Thoracic aorta (tissue), 2 donors: ENCODE results near the gene DTD1. TPM values are rescaled to one million over a fixed set of nuclear protein-coding genes. Genes with fewer than 3 reads are reported as not detected.

Experiments used
- ATAC-seq: fragments of 150-250 bp; one replicate; pipeline ENCODE4 v1.8.0; 2017; ENCODE audit warnings: low read depth; ENCODE audit not compliant: insufficient number of reproducible peaks, low FRiP score
- DNase-seq: peaks from one replicate; pipeline ENCODE4 v3.0.0-alpha.2; 2020; ENCODE audit warnings: low spot score
- H3K27ac ChIP-seq, 2 donors: fragments of 200-600 bp; sonication (generic); 1 replicate in 1 of 2; 2 replicates in 1 of 2; pipeline ENCODE4 v1.5.1; 2016; ENCODE audit warnings: mild to moderate bottlenecking in 2 of 2, moderate library complexity in 2 of 2
- H3K27me3 ChIP-seq: fragments of 200-600 bp; sonication (generic); replicated peaks from 2 replicates; pipeline ENCODE4 v1.6.0; 2016; ENCODE audit warnings: mild to moderate bottlenecking; ENCODE audit not compliant: insufficient read depth
- H3K36me3 ChIP-seq: fragments of 200-600 bp; sonication (generic); one replicate; pipeline ENCODE4 v1.5.1; 2016
- H3K4me1 ChIP-seq, 2 donors: fragments of 200-600 bp; sonication (generic); 1 replicate in 1 of 2; 2 replicates in 1 of 2; pipeline versions ENCODE4 v1.5.1 to v1.6.0; 2016; ENCODE audit warnings: low read depth in 2 of 2, mild to moderate bottlenecking in 1 of 2; ENCODE audit not compliant: control insufficient read depth in 1 of 2
- H3K4me3 ChIP-seq: fragments of 200-600 bp; sonication (generic); 2 replicates; pipeline ENCODE4 v1.5.1; 2016; ENCODE audit warnings: mild to moderate bottlenecking
- H3K9me3 ChIP-seq: fragments of 200-600 bp; sonication (generic); 2 replicates; pipeline ENCODE4 v1.5.1; 2016
- total RNA-seq, 2 donors: library from RNA; depleted of rRNA; stranded (reverse); fragments of >200 nt; gene quantifications; one replicate each; pipeline versions ENCODE4 v1.1.0 to v1.2.3, GENCODE V29; 2016
- TF ChIP-seq, protein P1 (sequence below): fragments of 200-600 bp; sonication (generic); IDR thresholded peaks from one replicate; pipeline ENCODE4 v1.5.1; 2019; ENCODE audit warnings: antibody characterized with exemption

The DTD1 gene
- total RNA-seq, 2 donors from 2014 or later, result 29.6 to 36.9 TPM

DNA sequence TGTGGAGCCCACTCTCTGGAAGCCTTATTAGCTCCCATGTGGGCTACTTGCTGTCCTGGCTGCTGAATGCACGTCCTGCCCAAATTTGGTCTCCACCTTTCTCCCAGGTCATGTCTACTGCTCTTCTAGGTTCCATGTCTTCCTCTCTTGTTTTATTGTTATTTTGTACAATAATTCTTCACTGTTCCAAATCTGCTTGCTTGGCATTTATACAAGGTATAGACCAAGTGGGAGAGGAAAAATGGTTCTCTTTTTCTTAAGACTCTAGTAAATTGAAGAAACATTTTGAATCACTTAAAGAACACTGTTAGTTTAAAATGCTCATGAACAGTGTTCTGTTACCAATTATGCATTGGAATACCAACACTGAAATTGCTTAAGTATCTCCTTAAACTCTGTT lies 144.1 kb downstream of the DTD1 start:
- no peaks in the 10 kb centered on the region for H3K4me1 ChIP-seq
- H3K27me3 ChIP-seq, result no peaks in the 10 kb centered on the region
- TF ChIP-seq, protein P1, sequence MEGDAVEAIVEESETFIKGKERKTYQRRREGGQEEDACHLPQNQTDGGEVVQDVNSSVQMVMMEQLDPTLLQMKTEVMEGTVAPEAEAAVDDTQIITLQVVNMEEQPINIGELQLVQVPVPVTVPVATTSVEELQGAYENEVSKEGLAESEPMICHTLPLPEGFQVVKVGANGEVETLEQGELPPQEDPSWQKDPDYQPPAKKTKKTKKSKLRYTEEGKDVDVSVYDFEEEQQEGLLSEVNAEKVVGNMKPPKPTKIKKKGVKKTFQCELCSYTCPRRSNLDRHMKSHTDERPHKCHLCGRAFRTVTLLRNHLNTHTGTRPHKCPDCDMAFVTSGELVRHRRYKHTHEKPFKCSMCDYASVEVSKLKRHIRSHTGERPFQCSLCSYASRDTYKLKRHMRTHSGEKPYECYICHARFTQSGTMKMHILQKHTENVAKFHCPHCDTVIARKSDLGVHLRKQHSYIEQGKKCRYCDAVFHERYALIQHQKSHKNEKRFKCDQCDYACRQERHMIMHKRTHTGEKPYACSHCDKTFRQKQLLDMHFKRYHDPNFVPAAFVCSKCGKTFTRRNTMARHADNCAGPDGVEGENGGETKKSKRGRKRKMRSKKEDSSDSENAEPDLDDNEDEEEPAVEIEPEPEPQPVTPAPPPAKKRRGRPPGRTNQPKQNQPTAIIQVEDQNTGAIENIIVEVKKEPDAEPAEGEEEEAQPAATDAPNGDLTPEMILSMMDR, result no peak
- H3K9me3 ChIP-seq, result no peaks in the 10 kb centered on the region
- DNase-seq (no peak), ATAC-seq (no peak)
- no peak overlapping the region for H3K4me3 ChIP-seq
- no peak overlapping the region for H3K27ac ChIP-seq
- no peaks in the 10 kb centered on the region for H3K36me3 ChIP-seq

DNA sequence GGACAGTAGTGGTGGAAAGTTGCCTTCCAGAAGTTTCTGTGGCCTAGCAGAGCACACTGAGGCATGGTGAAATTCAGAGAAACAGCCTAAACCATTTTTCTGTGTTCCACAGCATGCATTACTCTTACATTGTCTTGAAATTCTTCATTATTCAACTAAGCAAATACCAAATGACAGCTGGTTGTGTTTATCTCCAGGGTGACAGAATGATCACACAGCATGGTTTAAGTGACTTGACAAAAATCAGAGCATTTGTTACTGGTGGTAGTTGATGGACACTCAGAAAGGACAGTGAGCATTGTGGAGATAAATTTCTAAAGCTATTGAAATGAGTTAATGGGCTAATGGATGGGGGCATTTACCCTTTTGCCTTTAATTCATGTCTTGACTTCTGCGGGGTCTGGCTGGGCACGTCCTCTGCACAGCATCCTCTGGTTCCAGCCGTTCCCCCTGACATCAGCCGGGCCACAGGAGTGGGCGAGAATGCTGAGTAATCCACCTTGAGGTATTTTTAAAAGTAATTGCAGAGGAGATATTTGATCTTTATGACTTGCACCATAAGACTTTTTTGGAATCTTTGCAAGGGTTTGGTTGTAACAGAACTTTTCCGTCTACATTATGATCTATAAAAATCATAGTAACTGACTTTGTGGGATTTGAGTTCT lies 146.8 kb downstream of the DTD1 start:
- Histone ChIP-seq H3K27ac (no peak overlapping the region), H3K27me3 (no peaks in the 10 kb centered on the region), H3K4me3 (no peak overlapping the region), H3K36me3 (no peaks in the 10 kb centered on the region), H3K9me3 (no peaks in the 10 kb centered on the region), H3K4me1 (peaks cover 8 to 13% of the 10 kb centered on the region in 2 donors)
- no peak for DNase-seq
- no peak for ATAC-seq
- TF ChIP-seq, protein P1, result no peak

DNA sequence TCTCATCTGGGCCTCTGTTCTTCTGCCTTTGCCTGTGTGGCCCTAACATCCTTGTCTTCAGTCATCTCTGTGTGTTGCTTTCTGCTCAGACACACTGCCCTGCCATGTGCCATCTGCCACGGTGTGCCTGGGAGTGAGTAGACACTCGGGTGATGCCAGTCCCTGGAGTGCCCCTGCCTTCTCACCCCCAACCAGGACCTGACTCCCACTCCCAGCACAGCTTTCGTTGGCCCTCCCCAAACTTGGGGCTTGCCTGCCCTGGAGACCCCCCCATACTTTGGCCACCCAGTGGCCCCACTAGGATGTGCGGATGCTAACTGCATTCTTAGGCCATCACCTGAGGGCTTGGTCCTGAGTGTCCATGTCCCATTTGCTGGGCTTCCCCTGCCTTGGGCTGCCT lies 149.3 kb downstream of the DTD1 start:
- no peak overlapping the region for H3K4me3 ChIP-seq
- TF ChIP-seq, protein P1, result no peak
- peaks cover 8 to 13% of the 10 kb centered on the region in 2 donors for H3K4me1 ChIP-seq
- no peak for DNase-seq
- no peaks in the 10 kb centered on the region for H3K9me3 ChIP-seq
- no peak overlapping the region for H3K27ac ChIP-seq
- H3K27me3 ChIP-seq, result no peaks in the 10 kb centered on the region
- ATAC-seq, result no peak
- no peaks in the 10 kb centered on the region for H3K36me3 ChIP-seq

DNA sequence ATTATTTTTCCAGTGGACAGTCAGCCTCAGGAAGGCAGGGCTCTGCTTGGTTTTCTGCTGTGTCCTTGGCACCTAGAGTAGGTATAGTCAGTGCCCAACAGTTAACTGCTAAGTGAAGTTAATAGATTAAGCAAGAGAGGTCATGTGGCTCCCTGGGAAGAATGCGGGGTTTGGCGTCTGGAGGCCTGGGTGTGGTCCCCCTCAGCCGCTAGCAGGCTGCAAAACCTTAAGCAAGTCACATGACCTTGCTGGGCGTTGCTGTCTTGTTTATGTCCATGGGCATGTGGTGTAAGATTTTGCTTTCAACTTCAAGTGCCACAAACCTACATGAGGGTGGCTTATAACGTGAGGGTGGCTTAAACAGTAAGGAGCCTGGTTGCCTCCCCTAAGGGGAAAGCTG lies 150.2 kb downstream of the DTD1 start:
- Histone ChIP-seq H3K27ac (no peak overlapping the region), H3K4me3 (no peak overlapping the region), H3K27me3 (no peaks in the 10 kb centered on the region), H3K36me3 (no peaks in the 10 kb centered on the region), H3K9me3 (no peaks in the 10 kb centered on the region), H3K4me1 (peaks cover 8 to 13% of the 10 kb centered on the region in 2 donors)
- TF ChIP-seq, protein P1, result no peak
- no peak for ATAC-seq
- no peak for DNase-seq

DNA sequence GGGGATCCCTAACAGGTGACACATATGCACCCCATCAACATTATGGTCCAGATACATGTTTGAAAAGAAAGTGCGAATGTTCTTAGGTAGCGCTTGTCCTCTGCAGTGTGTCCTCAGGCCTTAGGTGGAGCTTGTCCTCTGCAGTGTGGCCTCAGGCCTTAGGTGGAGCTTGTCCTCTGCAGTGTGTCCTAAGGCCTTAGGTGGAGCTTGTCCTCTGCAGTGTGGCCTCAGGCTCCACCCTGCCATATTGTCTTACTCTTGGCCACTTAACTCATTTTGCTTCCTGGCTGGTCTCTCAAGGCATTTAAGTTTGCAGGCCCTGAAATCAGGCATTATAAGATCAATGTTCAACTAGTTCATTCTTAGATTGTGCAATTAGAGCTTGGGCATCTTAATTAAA lies 151.0 kb downstream of the DTD1 start:
- Histone ChIP-seq H3K27ac (no peak overlapping the region), H3K36me3 (no peaks in the 10 kb centered on the region), H3K4me3 (no peak overlapping the region), H3K4me1 (peaks cover 8 to 13% of the 10 kb centered on the region in 2 donors), H3K27me3 (no peaks in the 10 kb centered on the region), H3K9me3 (no peaks in the 10 kb centered on the region)
- no peak for DNase-seq
- ATAC-seq, result no peak
- TF ChIP-seq, protein P1, result no peak
